Astrocyte (in vitro differentiated cells and primary cell): ENCODE data around the gene MAGI1. TPM values are rescaled to one million over a fixed set of nuclear protein-coding genes. Genes with fewer than 3 reads are reported as not detected.

Experiments used
- DNase-seq: peaks from one replicate; pipeline ENCODE4 v3.0.0-alpha.2; 2010; ENCODE audit warnings: low read depth
- FAIRE-seq: peaks from 2 replicates; lab custom pipeline; 2011; peaks lifted over from hg19 to GRCh38; lab: Jason Lieb, UNC
- H2AFZ ChIP-seq: 2 replicates; pipeline ENCODE4 v1.6.0; 2012; ENCODE audit warnings: low read depth, low read length, inconsistent platforms
- H3K27ac ChIP-seq: 2 replicates; pipeline ENCODE4 v1.5.1; 2011; ENCODE audit warnings: low read depth, low read length, inconsistent platforms
- H3K27me3 ChIP-seq: 2 replicates; pipeline ENCODE4 v1.6.0; 2011; ENCODE audit warnings: low read length, inconsistent platforms; ENCODE audit not compliant: insufficient read depth
- H3K36me3 ChIP-seq: 2 replicates; pipeline ENCODE4 v1.5.1; 2011; ENCODE audit warnings: low read length, inconsistent platforms; ENCODE audit not compliant: insufficient read depth
- H3K4me1 ChIP-seq: 2 replicates; pipeline ENCODE4 v1.5.1; 2011; ENCODE audit warnings: low read length, inconsistent platforms; ENCODE audit not compliant: insufficient read depth
- H3K4me2 ChIP-seq: 2 replicates; pipeline ENCODE4 v1.6.0; 2012; ENCODE audit warnings: low read length, inconsistent platforms
- H3K4me3 ChIP-seq: 2 replicates; pipeline ENCODE4 v1.5.1; 2011; ENCODE audit warnings: low read depth, mild to moderate bottlenecking, low read length, inconsistent platforms; ENCODE audit not compliant: insufficient read depth
- H3K79me2 ChIP-seq: 2 replicates; pipeline ENCODE4 v1.6.0; 2012; ENCODE audit warnings: mild to moderate bottlenecking, low read length, inconsistent platforms; ENCODE audit not compliant: insufficient read depth
- H3K9ac ChIP-seq: 2 replicates; pipeline ENCODE4 v1.6.0; 2012; ENCODE audit warnings: mild to moderate bottlenecking, low read length, inconsistent platforms
- H3K9me3 ChIP-seq: 2 replicates; pipeline ENCODE4 v1.5.1; 2012; ENCODE audit warnings: low read depth, mild to moderate bottlenecking, low read length, inconsistent platforms; ENCODE audit not compliant: insufficient read depth
- H4K20me1 ChIP-seq: 2 replicates; pipeline ENCODE4 v1.6.0; 2012; ENCODE audit warnings: low read length, inconsistent platforms; ENCODE audit not compliant: insufficient read depth
- H3K27ac Mint-ChIP-seq: one replicate; pipeline ENCODE4 v1.8.0; 2021; ENCODE audit warnings: mild to moderate bottlenecking, mixed read lengths; ENCODE audit not compliant: unreplicated experiment
- H3K27me3 Mint-ChIP-seq: one replicate; pipeline ENCODE4 v1.8.0; 2021; ENCODE audit warnings: low read depth, mixed read lengths; ENCODE audit not compliant: unreplicated experiment
- H3K36me3 Mint-ChIP-seq: one replicate; pipeline ENCODE4 v1.8.0; 2021; ENCODE audit warnings: low read depth, mixed read lengths; ENCODE audit not compliant: unreplicated experiment
- H3K4me1 Mint-ChIP-seq: one replicate; pipeline ENCODE4 v1.8.0; 2021; ENCODE audit warnings: low read depth, mixed read lengths; ENCODE audit not compliant: unreplicated experiment
- H3K4me3 Mint-ChIP-seq: one replicate; pipeline ENCODE4 v1.8.0; 2021; ENCODE audit warnings: mild to moderate bottlenecking, moderate library complexity, mixed read lengths; ENCODE audit not compliant: unreplicated experiment
- H3K9me3 Mint-ChIP-seq: one replicate; pipeline ENCODE4 v1.8.0; 2021; ENCODE audit warnings: mild to moderate bottlenecking, mixed read lengths; ENCODE audit not compliant: unreplicated experiment
- CTCF ChIP-seq: IDR thresholded peaks from 2 replicates; pipeline ENCODE4 v1.5.1; 2011; ENCODE audit warnings: low read depth, mild to moderate bottlenecking, inconsistent platforms, low read length, moderate library complexity; ENCODE audit not compliant: insufficient read depth
- EZH2 ChIP-seq: IDR thresholded peaks from 2 replicates; pipeline ENCODE4 v1.6.1; 2012; ENCODE audit warnings: mild to moderate bottlenecking, low read length, inconsistent platforms; ENCODE audit not compliant: insufficient read depth
- total RNA-seq: library from RNA; stranded (reverse); gene quantifications from 2 replicates; pipeline ENCODE4 v1.2.1, GENCODE V29; 2021

MAGI1 gene
- total RNA-seq, 1 donor from 2014 or later: 31.8 TPM

GRCh38 chr3:65811086-65811761 is 227.5 kb downstream of the MAGI1 start:
- Histone ChIP-seq H3K9ac (peak overlapping the region; percentile 10), H4K20me1 (peaks cover 4% of the 10 kb centered on the region), H3K27ac (peak overlapping the region; percentile 33), H3K36me3 (no peaks in the 10 kb centered on the region), H3K4me3 (no peak overlapping the region), H3K4me1 (peaks cover 8% of the 10 kb centered on the region), H3K9me3 (no peaks in the 10 kb centered on the region), H2AFZ (no peak overlapping the region), H3K27me3 (no peaks in the 10 kb centered on the region), H3K79me2 (no peaks in the 10 kb centered on the region), H3K4me2 (peak overlapping the region; percentile 65)
- H3K27ac Mint-ChIP-seq: no peak overlapping the region
- no peak overlapping the region for H3K4me3 Mint-ChIP-seq
- FAIRE-seq (no peak), DNase-seq (peak; percentile 72)
- peaks cover 14% of the 10 kb centered on the region for H3K4me1 Mint-ChIP-seq
- H3K36me3 Mint-ChIP-seq: no peaks in the 10 kb centered on the region
- no peak for TF ChIP-seq EZH2
- no peak for TF ChIP-seq CTCF
- H3K9me3 Mint-ChIP-seq: peaks cover 4% of the 10 kb centered on the region
- no peaks in the 10 kb centered on the region for H3K27me3 Mint-ChIP-seq

GRCh38 chr3:65810302-65810701 is 228.4 kb downstream of the MAGI1 start:
- no peaks in the 10 kb centered on the region for H3K27me3 ChIP-seq
- H4K20me1 ChIP-seq: peaks cover 4% of the 10 kb centered on the region
- no peaks in the 10 kb centered on the region for H3K36me3 Mint-ChIP-seq
- no peak overlapping the region for H3K4me2 ChIP-seq
- no peak overlapping the region for H2AFZ ChIP-seq
- H3K27ac ChIP-seq: no peak overlapping the region
- no peak overlapping the region for H3K27ac Mint-ChIP-seq
- H3K9ac ChIP-seq: no peak overlapping the region
- H3K9me3 ChIP-seq: no peaks in the 10 kb centered on the region
- H3K4me3 Mint-ChIP-seq: no peak overlapping the region
- peaks cover 8% of the 10 kb centered on the region for H3K4me1 ChIP-seq
- DNase-seq (no peak), FAIRE-seq (no peak)
- H3K79me2 ChIP-seq: no peaks in the 10 kb centered on the region
- no peaks in the 10 kb centered on the region for H3K36me3 ChIP-seq
- peaks cover 14% of the 10 kb centered on the region for H3K4me1 Mint-ChIP-seq
- H3K27me3 Mint-ChIP-seq: no peaks in the 10 kb centered on the region
- H3K9me3 Mint-ChIP-seq: peaks cover 6% of the 10 kb centered on the region
- H3K4me3 ChIP-seq: no peak overlapping the region
- TF ChIP-seq CTCF: no peak
- no peak for TF ChIP-seq EZH2

- DNase-seq: no peak
- no peaks in the 10 kb centered on the region for H3K27me3 Mint-ChIP-seq
- H3K36me3 Mint-ChIP-seq: no peaks in the 10 kb centered on the region
- no peak for FAIRE-seq
- Histone ChIP-seq H4K20me1 (no peaks in the 10 kb centered on the region), H3K27me3 (no peaks in the 10 kb centered on the region), H3K9ac (no peak overlapping the region), H3K4me2 (no peak overlapping the region), H3K79me2 (no peaks in the 10 kb centered on the region), H3K4me1 (peaks cover 8% of the 10 kb centered on the region), H3K4me3 (no peak overlapping the region), H3K9me3 (no peaks in the 10 kb centered on the region), H2AFZ (no peak overlapping the region), H3K27ac (no peak overlapping the region), H3K36me3 (no peaks in the 10 kb centered on the region)
- no peak for TF ChIP-seq EZH2
- no peak for TF ChIP-seq CTCF
- peaks cover 9% of the 10 kb centered on the region for H3K4me1 Mint-ChIP-seq
- H3K4me3 Mint-ChIP-seq: no peak overlapping the region
- peaks cover 6% of the 10 kb centered on the region for H3K9me3 Mint-ChIP-seq
- no peak overlapping the region for H3K27ac Mint-ChIP-seq
These were observed 229.0 kb downstream of the MAGI1 start for GRCh38 chr3:65809641-65810150.
